Cortex of kidney (tissue), 1 donor: Measurements from ENCODE around the gene PRPS1L1.

Experiments used
- DNase-seq: peaks from one replicate; lab custom pipeline; 2025; lab: John Stamatoyannopoulos, UW

PRPS1L1 gene

GRCh38 chr7:18016547-18017444 is 10.8 kb downstream of the PRPS1L1 start:
- no peak for DNase-seq

GRCh38 chr7:18013936-18014335 is 13.7 kb downstream of the PRPS1L1 start:
- no peak for DNase-seq

- no peak for DNase-seq
Observed at GRCh38 chr7:18004372-18004771, 23.3 kb downstream of the PRPS1L1 start.

GRCh38 chr7:18003286-18003994 is 24.2 kb downstream of the PRPS1L1 start:
- no peak for DNase-seq

- DNase-seq: no peak
Observed at GRCh38 chr7:17998692-17999091, 29.0 kb downstream of the PRPS1L1 start.

- no peak for DNase-seq
Observed at GRCh38 chr7:17996442-17997223, 31.0 kb downstream of the PRPS1L1 start.

- no peak for DNase-seq
Observed at GRCh38 chr7:17996040-17996439, 31.6 kb downstream of the PRPS1L1 start.

- DNase-seq: no peak
Observed at GRCh38 chr7:17994079-17994850, 33.4 kb downstream of the PRPS1L1 start.

GRCh38 chr7:17991866-17992648 is 35.6 kb downstream of the PRPS1L1 start:
- no peak for DNase-seq

- no peak for DNase-seq
Observed at GRCh38 chr7:17990761-17991160, 36.9 kb downstream of the PRPS1L1 start.

GRCh38 chr7:17989546-17989945 is 38.1 kb downstream of the PRPS1L1 start:
- no peak for DNase-seq

- no peak for DNase-seq
Observed at GRCh38 chr7:17988858-17989257, 38.8 kb downstream of the PRPS1L1 start.

GRCh38 chr7:17988141-17988540 is 39.5 kb downstream of the PRPS1L1 start:
- no peak for DNase-seq

GRCh38 chr7:17986851-17987250 is 40.8 kb downstream of the PRPS1L1 start:
- no peak for DNase-seq

GRCh38 chr7:17985473-17986239 is 42.0 kb downstream of the PRPS1L1 start:
- DNase-seq: no peak

GRCh38 chr7:17984288-17984687 is 43.4 kb downstream of the PRPS1L1 start:
- DNase-seq: no peak

GRCh38 chr7:17983221-17984062 is 44.2 kb downstream of the PRPS1L1 start:
- no peak for DNase-seq

GRCh38 chr7:17976952-17977351 is 50.7 kb downstream of the PRPS1L1 start:
- no peak for DNase-seq
